ENCODE measurements around the gene TRIO.

Gene TRIO

DNA sequence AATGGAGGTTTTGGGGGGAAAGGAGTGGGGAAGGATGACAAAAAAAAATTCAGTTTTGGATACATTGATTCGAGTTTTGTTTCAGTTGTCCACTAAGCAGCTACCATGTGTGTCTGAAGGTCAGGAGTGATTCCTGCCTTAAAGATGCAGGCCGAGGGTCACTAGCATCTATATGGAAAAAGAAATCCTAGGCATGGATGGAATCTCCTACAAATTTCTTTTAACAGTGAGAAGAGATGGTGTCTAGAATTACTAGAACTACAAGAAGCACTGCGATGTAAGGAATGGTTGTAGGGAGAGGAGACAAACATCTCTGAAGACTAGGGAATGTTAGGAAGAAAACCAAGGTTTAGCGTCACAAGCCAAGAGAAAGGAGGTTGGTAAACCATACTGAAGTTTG is 19.6 kb upstream of the TRIO start:
- no peak for DNase-seq

DNA sequence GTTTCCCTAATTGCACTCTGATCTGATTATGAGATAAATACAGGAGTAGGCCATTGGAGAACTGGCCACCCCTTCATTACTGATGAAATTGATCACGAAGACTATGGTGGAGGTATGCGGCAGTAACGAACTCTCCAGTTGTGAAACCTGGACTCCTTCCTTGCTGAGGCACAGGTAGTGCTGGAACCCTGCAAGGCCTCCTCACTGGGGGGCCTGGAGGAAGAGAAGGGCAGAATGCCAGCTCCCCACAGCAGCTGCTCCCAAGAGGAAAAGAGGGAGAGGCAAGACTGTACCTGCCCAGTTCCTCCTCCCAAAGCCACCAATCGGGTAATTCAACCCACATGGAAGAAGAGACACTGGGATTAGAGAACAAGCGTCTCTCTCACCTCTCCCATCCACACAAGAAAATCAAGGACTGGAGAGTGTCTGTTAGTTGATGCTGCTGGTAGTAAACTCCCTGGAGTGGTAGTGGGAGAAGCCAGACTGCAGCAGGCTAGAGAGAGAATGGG is 19.1 kb upstream of the TRIO start:
- no peak for DNase-seq

DNA sequence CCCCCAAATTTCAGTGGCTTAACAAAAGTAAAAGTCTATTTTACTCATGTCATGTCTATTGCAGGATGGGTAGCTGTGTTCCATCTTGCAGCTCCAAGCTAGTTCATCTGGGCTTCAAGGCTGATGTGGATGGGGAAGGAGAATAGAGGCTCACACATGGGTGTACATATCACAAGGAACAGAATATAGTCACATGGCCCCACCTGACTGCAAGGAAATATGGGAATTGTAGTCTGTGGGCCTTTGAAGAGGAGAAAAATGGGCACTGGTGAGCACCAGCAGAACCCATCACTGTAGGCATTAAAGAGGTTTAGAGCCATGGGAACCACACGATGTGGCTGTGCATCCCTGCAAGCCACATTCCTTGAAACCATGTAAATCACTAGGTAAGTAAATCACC is 17.9 kb upstream of the TRIO start:
- DNase-seq, result no peak

DNA sequence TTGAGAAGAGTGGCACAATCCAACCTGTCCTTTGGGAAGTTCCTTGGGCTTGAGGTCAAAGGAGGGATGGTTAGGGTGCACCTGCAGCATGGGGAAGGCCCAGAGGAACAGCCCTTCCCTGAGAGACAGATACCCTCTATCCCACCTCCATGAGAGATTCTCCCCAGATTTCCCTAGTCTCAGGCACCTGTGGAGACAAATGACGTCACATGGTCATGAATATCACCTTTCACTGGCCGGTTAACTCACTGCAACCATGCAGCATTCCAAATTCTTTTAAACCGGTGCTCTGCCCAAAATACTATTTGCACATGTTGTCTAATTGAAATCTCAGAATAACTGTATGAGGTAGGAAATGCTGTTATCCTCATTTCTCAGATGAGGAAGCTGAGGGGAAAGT is 15.6 kb upstream of the TRIO start:
- DNase-seq, result no peak

DNA sequence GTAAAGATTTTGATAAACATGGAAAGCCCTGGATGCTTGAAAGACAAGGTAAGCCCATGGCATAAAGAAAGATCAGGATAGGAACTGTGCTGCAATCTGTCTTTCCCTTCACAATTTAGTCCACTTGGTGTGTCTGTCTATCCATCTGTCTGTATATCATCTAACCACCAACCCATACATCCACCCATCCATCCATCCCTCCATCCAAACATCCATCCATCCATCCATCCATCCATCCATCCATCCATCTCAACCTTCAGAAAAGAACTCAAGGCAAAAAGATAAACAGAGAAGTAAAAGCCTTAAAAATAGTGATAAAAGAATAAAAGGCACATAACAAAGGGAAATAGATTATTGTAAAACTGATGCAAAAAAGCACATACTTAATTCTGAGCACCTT is 15.1 kb upstream of the TRIO start:
- DNase-seq, result no peak

DNA sequence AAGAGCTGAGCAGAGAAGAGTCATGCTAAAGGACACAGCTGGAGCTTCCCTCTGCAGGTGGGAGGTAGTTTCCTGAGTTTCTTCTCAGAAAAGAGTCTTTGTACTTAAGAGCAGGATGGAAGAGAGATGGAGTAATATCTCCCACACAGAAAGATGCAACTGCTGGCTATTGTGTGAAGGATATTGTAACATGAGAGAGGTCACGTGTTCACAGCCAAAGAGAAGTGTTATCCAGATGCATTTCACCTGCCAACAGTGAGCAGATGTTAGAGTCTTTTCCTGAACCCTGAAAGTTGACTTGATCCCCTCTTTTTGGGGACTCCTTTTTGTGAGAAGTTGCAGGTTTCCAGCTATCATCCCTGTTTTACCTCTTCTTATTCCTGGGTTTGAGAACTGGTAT is 14.0 kb upstream of the TRIO start:
- DNase-seq, result no peak

DNA sequence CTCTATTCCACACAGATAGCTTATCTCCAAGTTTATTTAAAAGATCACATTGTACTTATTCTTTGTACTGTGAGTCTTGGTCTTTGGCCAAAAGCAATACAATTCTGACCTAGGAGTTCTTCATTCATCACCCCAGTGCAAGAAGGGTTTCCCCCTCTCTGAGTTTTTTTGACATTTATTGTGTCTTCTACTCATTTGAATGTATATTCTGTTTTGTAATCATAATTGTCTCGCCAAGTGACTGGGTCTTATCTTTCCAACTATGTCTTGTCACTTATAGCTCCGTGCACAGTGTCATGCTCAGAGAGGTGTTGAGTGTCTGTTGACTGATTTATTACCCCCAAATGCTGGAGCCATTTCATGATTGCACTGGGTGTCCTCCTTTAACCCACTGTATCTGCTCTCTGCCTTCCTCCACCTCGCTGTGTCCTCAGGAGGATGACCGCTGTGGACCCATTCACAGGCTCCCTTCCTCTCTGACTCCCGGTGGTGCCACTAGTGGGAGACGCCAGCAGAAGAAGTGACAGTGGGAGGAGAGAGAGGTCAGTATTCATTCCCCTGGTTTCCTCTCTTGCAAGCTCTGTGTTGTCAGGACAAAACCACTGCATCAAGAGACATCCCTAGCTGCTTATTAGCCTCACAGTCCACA is 11.2 kb upstream of the TRIO start:
- DNase-seq, result no peak

DNA sequence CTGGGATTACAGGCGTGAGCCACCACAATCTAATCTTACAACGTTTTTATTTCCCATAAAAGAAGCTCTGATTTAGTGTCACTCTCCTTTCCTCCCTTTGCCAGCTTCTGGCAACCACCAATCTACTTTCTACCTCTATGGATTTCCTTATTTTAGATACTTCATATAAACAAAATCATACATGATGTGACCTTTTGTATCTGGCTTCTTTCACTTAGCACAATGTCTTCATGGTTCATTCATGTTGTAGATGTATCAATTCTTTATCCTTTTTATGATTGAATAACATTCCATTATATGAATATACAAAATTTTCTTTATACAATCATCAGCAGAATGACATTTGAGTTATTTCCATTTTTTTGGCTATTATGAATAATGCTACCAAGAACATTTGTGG is 9.7 kb upstream of the TRIO start:
- no peak for DNase-seq

DNA sequence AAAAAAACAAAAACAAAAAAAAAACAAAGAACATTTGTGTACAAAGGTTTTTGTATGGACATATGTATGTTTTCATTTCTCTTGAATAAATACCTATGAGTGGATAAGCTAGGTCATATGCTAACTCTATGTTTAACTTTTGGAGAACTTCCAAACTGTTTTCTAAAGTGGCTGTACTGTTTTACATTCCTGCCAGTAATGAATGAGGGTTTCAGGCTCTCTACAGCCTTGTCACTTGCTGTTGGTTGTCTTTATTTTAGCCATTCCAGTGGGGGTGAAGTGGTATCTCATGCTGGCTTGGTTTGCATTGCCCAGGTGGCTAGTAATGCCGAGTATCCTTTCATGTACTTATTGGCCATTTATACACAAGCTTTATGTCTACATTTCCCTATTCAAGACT is 9.1 kb upstream of the TRIO start:
- no peak for DNase-seq

DNA sequence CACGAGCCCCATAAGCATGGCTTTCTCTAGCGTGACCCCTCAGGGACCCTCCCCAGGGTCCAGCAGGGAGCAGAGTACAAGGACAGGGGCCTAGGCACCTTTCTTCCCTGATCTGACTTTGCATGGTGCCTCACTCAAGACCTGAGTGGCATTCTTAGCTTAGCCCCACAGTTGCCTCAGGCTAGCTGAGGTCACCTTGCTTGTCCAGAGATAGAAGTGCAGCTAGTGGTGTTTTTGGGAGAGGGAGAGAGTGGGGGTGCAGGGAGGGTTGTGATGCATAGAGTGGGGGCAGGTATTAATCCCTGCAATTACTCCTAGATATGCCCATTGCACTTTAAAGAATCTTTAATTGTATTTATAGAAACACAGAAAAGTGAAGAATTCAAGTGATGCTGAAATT is 8.4 kb upstream of the TRIO start:
- no peak for DNase-seq

DNA sequence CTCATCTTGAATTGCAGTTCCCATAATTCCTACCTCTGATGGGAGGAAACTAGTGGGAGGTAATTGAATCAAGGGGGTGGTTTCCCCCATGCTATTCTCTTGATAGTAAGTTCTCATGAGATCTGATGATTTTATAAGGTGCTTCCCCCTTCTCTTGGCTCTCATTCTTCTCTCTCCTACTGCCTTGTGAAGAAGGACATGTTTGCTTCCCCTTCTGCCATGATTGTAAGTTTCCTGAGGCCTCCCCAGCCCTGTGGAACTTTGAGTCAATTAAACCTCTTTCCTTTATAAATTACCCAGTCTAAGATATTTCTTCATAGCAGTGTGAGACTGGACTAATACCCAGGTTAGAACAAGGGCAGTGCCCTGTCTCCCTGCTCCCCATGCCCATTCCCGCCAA is 7.5 kb upstream of the TRIO start:
- DNase-seq, result no peak

DNA sequence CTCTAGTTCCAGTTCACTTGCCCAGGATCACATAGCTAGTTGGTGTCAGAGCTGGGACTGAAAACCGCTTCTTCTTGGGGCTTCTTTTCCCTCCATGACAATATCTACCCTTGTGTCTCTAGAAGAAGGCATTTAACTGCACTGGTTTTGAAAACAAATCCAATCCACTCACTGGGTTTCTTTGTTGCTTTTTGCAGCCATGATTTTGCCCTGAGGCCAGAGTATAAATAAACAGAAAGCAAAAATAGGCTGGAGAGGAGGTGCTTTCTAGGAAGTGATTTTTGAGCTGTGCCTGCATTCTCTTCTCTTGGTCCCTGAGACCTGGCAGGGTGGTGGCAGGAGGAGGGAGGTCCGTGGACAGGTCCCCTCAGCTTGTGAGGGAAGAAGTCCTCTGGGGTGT is 6.9 kb upstream of the TRIO start:
- no peak for DNase-seq

DNA sequence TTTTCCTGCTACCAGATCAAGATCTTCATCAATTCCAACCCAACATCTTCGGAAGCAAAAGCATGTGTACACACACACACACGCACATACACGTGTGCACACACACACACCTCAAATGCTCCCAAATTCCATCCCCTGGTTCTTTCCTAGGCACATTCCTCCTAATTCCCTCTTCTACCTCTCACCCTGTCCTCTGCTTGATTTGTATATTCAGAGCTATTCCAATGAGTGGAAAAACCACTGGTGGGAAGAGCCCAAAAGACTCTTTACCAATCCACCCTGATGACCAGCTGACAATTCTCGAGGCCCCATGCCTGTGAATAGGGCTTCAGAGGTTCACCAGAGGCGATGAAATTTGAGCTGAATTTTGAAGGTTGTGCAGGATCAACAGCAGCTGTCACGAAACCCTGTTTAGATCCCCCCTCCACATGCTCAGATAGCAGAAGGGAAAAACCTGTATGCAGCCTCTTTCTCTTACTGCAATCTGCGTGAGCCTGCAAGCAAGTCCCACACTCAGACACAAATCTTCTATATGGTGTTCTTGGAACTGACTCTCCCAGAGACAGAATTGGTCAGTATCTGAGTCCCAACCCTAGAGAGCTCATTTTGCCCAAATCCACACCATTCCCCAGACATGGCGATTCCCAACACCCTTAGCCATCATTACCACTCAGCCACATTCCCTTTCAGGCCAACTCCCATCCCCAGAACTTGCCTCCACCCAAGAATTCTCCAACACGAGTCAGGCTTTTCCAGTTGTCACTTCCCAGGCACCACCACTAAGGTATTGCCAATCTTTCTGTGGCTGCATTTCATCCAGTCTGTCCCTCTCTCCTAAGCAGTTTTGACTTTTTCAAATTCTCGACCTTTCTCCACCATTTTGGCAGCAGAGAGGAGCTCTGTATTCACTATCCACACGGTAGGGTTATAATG is 4.3 kb upstream of the TRIO start:
- DNase-seq, result no peak

DNA sequence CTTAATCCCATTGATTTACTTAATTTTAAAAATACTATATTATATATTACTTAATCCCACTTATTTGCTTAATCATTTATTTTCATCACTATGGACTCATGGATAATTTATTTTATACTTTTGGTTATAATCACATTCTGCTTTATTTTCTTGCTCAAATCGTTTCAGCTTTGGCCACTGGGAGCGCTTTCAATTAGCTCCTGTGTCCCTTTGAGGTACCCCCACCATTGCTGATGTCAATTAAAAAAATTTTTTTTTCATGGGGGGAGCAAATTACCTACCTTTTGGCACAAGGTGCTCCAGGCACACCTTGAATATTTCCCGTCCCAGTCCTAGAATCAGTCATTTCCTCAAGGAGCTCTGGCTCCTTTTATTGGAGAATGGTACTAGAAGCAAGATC is 1.4 kb upstream of the TRIO start:
- DNase-seq, result no peak

DNA sequence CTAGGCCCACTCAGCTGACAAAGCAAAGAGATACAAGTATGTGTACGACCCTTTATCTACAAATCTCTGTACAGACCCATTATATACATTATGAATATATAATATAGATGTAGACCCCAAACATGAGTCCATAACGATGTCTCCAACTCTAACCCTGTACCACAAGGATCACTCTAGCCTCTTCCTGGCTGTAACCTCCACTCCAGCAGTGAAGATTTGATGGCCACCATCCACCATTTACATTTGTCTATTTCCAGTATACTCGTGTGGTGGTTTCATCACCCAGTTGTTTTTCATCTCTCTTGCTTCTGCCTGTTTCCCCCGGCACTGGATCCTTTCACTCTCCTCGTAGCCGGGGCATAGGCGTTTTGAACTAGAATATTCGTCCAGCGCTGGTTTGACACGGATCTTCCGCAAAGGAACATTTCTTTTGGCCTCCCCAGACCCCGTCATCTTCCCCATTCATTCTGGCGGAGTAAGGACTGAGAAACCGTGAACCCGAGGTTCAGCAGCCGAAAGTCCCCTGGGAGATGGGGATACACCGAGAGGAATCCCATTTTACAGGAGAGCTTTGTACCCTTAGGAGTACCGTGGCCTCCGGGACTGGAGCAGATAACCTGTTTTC is 828 bp upstream of the TRIO start:
- peak in 1 of 2 donors; percentile 21 for DNase-seq

DNA sequence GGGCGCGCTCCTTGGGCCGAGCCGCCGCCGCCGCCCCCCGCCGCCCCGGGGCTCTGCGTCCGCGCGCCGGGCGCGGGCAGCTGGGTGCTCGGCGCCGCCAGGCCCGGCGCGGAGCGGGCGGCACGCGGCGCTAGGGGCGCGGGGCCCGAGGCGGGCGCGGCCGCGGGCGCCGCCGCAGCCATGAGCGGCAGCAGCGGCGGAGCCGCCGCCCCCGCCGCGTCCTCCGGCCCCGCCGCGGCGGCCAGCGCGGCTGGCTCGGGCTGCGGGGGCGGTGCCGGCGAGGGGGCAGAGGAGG is 351 bp downstream of the TRIO start:
- DNase-seq, result no peak

DNA sequence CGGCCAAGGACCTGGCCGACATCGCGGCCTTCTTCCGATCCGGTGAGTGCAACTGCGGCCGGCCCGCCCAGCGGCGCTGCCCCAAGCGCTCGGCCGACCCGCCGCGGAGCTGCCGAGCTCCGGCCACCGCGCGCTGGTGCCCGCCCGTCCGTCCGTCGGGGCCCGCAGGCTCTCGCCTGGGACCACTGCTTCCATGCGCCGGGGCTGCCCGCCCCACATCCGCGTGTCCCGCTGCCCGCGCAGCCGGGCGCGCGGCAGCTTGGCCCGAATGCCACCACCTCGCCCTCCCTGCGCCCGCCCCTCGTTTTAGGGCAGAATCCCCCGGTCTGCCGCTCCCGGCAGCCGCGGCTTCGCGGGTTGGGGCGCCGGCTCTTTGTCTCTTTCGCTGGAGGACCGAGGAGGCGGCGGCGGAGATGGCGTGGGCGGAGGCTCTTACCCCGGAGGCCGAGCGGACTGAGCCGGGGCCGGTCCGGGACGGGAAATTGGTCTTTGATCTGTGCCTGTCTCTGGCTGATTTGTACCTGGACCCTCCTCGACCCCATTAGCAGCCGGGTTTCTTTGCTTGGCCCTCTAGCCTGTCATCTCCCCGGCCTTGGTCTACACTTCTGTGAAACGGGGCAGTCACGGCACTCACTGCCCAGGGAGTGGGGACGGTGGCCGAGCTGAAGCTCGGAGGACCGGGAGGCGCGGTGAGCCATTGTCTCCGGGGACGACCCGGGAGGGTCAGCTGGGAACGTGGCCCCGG is 871 bp downstream of the TRIO start:
- peak; percentile 44 to 61 for DNase-seq

DNA sequence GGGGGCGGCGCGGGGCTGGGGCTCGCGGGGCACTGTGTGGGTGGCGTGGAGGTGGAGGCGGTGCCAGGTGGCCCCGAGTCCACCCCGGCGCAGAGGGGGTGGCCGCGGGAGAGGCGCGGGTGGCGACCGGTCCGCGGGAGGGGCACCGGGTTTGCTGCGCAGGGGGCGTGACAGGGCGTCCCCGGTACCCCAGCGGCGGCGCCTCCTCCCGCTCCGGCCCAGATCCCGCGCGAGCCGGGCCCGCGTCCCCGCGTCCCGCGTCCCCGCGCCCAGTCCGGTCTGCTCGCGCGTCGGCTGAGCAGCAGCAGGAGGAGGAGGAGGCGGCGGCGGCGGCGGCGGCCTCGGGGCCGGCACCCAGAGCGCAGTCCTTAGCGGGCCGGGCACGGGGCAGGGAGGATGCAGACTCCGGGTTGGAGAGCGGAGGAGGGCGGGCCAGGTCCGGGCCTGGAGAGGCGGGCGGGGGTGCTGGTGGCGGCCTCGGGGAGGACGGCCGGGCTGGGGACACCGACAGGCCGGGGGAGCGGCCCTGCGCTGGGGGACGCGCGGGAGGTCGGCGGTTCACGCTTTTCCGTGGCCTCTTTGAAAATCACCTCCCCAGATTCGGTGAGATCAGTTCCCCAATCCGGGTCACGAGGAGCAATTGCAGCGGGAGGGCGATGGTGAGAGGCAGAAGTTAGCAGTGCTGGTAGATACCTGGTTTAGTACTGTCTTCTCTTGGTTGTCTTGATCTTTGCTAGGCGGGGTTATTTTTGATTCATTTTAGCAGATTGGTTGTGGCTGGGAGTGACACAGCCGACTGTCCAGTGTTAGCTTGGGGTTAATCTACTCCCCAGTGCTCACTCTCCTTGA is 1.7 kb downstream of the TRIO start:
- peak; percentile 53 to 71 for DNase-seq

DNA sequence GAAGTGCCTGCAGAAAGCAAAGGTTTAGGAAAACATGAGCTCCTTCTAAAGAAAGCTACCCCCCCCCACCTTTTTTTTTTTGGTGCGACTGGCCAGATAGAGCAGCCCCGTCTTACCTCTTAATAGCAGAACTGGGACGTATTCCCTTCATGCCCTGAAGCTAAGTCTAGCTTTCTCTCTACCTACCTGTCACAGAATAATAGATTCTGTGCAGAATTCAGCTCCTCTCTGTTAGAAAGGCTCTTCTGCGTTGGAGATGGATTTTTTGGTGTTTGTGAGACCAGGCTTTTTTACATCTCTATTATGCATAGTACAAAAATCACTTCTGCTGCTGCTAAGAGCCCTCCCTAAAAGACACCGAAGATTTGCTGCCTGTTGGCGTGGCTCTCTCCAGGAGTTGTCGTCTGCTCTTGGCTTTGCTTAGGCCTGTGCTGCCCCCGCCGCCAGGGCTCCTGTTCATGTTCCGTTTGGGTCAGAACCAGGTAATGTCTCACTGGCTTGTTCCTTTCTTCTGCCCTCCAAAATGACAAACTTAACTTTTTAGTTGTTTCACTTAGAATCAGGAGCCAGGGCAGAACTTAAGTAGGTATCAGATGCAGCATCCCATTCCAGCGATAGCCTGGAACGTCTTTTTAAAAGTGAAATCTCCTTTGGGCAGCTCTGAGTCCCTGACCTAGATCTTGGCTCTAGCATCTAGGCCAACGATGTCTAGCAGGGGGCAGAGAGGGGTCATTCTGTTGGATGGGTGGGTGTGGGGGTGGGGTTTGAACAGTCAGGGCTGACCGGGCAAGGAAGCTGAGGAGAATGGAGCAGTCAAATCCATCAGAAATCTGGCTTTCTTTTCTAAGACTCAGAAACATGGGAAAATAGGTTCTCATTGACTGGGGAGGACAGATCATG is 2.5 kb downstream of the TRIO start:
- DNase-seq, result no peak

DNA sequence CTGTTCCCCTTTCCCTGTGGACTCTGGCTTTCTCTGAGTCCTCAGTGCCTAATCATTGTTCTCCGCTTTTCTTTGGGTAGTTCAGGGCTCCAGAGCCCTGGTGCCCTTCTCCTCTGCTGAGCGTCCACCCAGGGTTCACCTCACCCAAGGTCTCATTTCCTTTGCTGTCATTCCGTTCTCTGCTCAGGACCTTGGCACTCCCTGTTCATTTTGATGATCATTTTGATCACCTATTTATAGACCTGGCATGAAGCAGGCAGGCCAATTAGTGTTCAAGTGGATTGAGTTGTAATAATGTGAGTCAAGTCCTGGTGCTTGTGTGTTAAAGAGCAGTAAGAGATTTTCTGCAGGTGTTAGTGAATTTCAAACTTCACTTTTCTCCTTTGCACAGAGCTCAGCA is 3.6 kb downstream of the TRIO start:
- DNase-seq, result no peak

DNA sequence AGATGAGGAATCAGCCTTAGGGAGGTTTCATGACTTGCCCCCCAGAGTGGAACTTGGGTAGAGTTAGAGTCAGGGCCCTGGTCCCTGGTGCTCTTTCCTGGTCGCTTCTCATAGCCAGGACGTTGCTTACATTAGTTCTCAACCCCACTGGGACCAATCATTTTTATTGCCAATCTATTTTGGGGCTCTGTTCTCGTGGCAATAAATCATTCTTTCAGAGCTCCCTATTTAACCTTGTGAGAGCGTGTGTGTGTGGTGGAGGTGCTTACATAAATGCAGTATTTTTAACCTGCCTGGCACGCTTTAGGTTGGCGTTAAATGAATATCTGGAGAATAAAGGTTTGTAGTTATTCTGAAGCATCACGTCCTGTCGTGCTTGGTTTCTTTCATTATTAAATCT is 4.1 kb downstream of the TRIO start:
- no peak for DNase-seq
